OCI-LY1 (cell line): Measurements from ENCODE around the gene A2M.

Experiments
- H2AFZ ChIP-seq: fragments of 200-600 bp; sonication (generic), shearing (Covaris generic); 2 replicates; pipeline ENCODE4 v1.6.0; 2014; ENCODE audit warnings: antibody characterized with exemption, mild to moderate bottlenecking, low read length
- H3F3A ChIP-seq: fragments of 200-600 bp; sonication (generic), shearing (Covaris generic); 2 replicates; pipeline ENCODE4 v1.6.0; 2014; ENCODE audit warnings: mild to moderate bottlenecking, antibody characterized with exemption, low read length, moderate library complexity; ENCODE audit not compliant: insufficient read depth
- H3K27ac ChIP-seq: fragments of 200-600 bp; sonication (generic); 2 replicates; pipeline ENCODE4 v1.5.1; 2014; ENCODE audit warnings: low read length, mixed run types, mild to moderate bottlenecking, low read depth; ENCODE audit not compliant: poor library complexity, severe bottlenecking
- H3K27me3 ChIP-seq: fragments of 200-600 bp; sonication (generic); 2 replicates; pipeline ENCODE4 v1.6.0; 2014; ENCODE audit warnings: antibody characterized with exemption, mild to moderate bottlenecking, low read length, moderate library complexity; ENCODE audit not compliant: insufficient read depth
- H3K36me3 ChIP-seq: fragments of 200-600 bp; sonication (generic); 2 replicates; pipeline ENCODE4 v1.6.1; 2014; ENCODE audit warnings: mild to moderate bottlenecking, antibody characterized with exemption, low read length, moderate library complexity, mixed read lengths; ENCODE audit not compliant: insufficient read depth
- H3K4me1 ChIP-seq: fragments of 200-600 bp; sonication (generic); 2 replicates; pipeline ENCODE4 v1.5.1; 2014; ENCODE audit warnings: mild to moderate bottlenecking, low read length, moderate library complexity; ENCODE audit not compliant: insufficient read depth, severe bottlenecking
- H3K4me2 ChIP-seq: fragments of 200-600 bp; sonication (generic), shearing (Covaris generic); 2 replicates; pipeline ENCODE4 v1.6.1; 2014; ENCODE audit warnings: low read length
- H3K4me3 ChIP-seq: fragments of 200-600 bp; sonication (generic); 2 replicates; pipeline ENCODE4 v1.5.1; 2014; ENCODE audit warnings: low read length, low read depth, mild to moderate bottlenecking, mixed read lengths; ENCODE audit not compliant: poor library complexity, severe bottlenecking
- H3K79me2 ChIP-seq: fragments of 200-600 bp; shearing (Covaris generic); 2 replicates; pipeline ENCODE4 v1.6.1; 2016; ENCODE audit warnings: mixed run types, low read length, mixed read lengths; ENCODE audit not compliant: insufficient read depth
- H3K9ac ChIP-seq: fragments of 200-600 bp; sonication (generic), shearing (Covaris generic); 2 replicates; pipeline ENCODE4 v1.6.1; 2014; ENCODE audit warnings: mild to moderate bottlenecking, low read length, mixed read lengths
- H3K9me2 ChIP-seq: fragments of 200-600 bp; sonication (generic), shearing (Covaris generic); 2 replicates; pipeline ENCODE4 v1.6.1; 2014; ENCODE audit warnings: low read depth, mild to moderate bottlenecking, low read length, mixed read lengths
- H3K9me3 ChIP-seq: fragments of 200-600 bp; shearing (Covaris generic); 2 replicates; pipeline ENCODE4 v1.6.1; 2014; ENCODE audit warnings: low read length, mixed read lengths
- H4K20me1 ChIP-seq: fragments of 200-600 bp; sonication (generic), shearing (Covaris generic); 2 replicates; pipeline ENCODE4 v1.6.0; 2016; ENCODE audit warnings: mild to moderate bottlenecking, low read length; ENCODE audit not compliant: insufficient read depth
- EZH2 ChIP-seq: fragments of 200-600 bp; sonication (generic), shearing (Covaris generic); IDR thresholded peaks from 2 replicates; pipeline ENCODE4 v1.8.0; 2017; ENCODE audit warnings: borderline replicate concordance, mixed run types, mild to moderate bottlenecking, antibody characterized with exemption, low read length, moderate library complexity, mixed read lengths
- TF ChIP-seq, protein P1 (sequence below): fragments of 200-600 bp; sonication (generic), shearing (Covaris generic); IDR thresholded peaks from 2 replicates; pipeline ENCODE4 v1.5.1; 2017; ENCODE audit warnings: mild to moderate bottlenecking, antibody characterized with exemption, low read length, moderate library complexity, mixed read lengths

A2M gene

DNA sequence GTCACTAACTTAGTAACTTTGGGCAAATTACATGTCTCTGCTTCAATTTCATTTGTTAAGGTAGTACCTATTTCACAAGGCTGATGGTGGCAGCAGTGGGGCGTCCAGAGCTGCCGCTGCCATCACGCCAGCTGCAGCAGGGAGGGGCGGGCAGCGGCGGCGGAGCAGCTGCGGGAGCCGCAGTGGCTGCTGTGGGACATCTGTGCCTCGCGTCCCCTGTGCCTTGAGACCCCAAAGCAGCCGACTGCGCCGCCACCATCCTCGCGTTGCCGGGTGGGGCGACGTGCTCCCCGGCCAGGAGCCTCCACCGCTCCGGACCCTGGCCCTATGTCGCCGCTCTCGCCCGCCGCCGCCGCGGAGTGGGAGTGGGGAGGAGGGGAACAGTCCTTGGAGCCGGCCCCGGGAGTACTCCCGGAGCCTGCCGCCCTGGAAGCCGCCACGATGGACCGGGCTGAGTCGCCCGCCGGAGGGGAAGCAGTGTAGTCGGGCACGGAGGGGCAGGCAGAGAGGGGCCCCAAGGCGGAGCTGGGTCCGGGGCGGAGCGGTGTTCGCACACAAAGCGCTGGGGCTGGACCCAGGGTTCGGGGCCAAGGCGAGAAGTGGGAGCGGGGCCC is 51.4 kb downstream of the A2M start:
- H3K4me3 ChIP-seq, result no peak overlapping the region
- no peaks in the 10 kb centered on the region for H3F3A ChIP-seq
- no peaks in the 10 kb centered on the region for H3K9me2 ChIP-seq
- no peaks in the 10 kb centered on the region for H4K20me1 ChIP-seq
- H3K9ac ChIP-seq, result no peak overlapping the region
- no peaks in the 10 kb centered on the region; the same call in 1 of the 2 replicates for H3K36me3 ChIP-seq
- H3K4me1 ChIP-seq, result no peaks in the 10 kb centered on the region
- no peak overlapping the region for H2AFZ ChIP-seq
- H3K79me2 ChIP-seq, result no peaks in the 10 kb centered on the region
- H3K9me3 ChIP-seq, result no peaks in the 10 kb centered on the region
- H3K27me3 ChIP-seq, result 0 out of 2 replicates have a peak, but pooled peaks cover 3% of the 10 kb centered on the region
- TF ChIP-seq EZH2, result no peak
- TF ChIP-seq, protein P1, sequence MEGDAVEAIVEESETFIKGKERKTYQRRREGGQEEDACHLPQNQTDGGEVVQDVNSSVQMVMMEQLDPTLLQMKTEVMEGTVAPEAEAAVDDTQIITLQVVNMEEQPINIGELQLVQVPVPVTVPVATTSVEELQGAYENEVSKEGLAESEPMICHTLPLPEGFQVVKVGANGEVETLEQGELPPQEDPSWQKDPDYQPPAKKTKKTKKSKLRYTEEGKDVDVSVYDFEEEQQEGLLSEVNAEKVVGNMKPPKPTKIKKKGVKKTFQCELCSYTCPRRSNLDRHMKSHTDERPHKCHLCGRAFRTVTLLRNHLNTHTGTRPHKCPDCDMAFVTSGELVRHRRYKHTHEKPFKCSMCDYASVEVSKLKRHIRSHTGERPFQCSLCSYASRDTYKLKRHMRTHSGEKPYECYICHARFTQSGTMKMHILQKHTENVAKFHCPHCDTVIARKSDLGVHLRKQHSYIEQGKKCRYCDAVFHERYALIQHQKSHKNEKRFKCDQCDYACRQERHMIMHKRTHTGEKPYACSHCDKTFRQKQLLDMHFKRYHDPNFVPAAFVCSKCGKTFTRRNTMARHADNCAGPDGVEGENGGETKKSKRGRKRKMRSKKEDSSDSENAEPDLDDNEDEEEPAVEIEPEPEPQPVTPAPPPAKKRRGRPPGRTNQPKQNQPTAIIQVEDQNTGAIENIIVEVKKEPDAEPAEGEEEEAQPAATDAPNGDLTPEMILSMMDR, result no peak
- H3K4me2 ChIP-seq, result no peak overlapping the region
- H3K27ac ChIP-seq, result no peak overlapping the region

DNA sequence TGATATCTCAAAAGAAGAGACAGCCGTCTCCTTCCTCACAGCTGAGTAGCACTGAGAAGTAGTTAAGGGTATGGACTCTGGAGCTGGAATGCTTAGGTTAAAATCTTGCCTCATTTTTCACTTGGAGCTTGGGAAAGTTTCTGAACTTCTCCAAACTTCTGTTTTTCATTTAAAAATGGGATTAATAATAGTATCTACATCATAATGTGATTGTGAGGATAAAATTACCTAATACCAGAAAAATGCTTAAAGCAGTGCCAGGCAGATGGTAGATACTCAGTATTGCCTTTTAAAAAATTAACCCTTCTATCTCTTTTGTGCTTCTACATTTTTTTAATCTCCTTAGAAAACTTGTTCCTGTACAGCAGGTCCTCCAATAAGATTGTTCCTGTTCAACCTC is 63.1 kb downstream of the A2M start:
- no peak overlapping the region for H2AFZ ChIP-seq
- no peak overlapping the region for H3K4me2 ChIP-seq
- no peak overlapping the region for H3K27ac ChIP-seq
- no peak overlapping the region for H3K4me3 ChIP-seq
- no peaks in the 10 kb centered on the region for H3K9me3 ChIP-seq
- no peaks in the 10 kb centered on the region for H3K9me2 ChIP-seq
- no peaks in the 10 kb centered on the region for H3K79me2 ChIP-seq
- no peaks in the 10 kb centered on the region for H4K20me1 ChIP-seq
- no peaks in the 10 kb centered on the region for H3K4me1 ChIP-seq
- H3K27me3 ChIP-seq, result no peaks in the 10 kb centered on the region
- H3K36me3 ChIP-seq, result no peaks in the 10 kb centered on the region
- TF ChIP-seq, protein P1, result no peak
- no peak for TF ChIP-seq EZH2
- H3K9ac ChIP-seq, result no peak overlapping the region
- no peaks in the 10 kb centered on the region for H3F3A ChIP-seq

DNA sequence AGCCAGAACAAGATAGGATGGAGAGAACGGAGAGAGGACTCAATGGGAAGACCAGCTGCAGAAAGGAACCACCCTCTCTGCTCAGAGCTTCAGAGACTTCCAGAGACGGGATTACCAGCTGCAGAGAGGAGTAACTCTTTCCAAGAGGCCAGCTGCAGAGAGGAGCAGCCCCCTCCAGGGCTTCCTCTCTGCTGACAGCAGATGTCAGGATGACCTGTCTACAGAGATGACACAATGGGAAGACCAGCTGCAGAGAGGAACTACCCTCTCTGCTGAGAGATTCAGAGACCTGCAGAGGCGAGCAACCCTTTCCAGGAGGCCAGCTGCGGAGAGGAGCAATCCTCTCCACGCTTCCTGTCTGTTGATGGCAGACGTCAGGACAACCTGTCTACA is 64.6 kb downstream of the A2M start:
- H3K79me2 ChIP-seq, result no peaks in the 10 kb centered on the region
- H3K36me3 ChIP-seq, result no peaks in the 10 kb centered on the region
- no peak overlapping the region for H3K4me2 ChIP-seq
- no peaks in the 10 kb centered on the region for H3K4me1 ChIP-seq
- no peaks in the 10 kb centered on the region for H3K9me3 ChIP-seq
- H4K20me1 ChIP-seq, result no peaks in the 10 kb centered on the region
- H3K9ac ChIP-seq, result no peak overlapping the region
- H3K9me2 ChIP-seq, result no peaks in the 10 kb centered on the region
- TF ChIP-seq EZH2, result no peak
- TF ChIP-seq, protein P1, result no peak
- H3F3A ChIP-seq, result no peaks in the 10 kb centered on the region
- no peak overlapping the region for H3K27ac ChIP-seq
- no peak overlapping the region for H3K4me3 ChIP-seq
- H2AFZ ChIP-seq, result no peak overlapping the region
- H3K27me3 ChIP-seq, result no peaks in the 10 kb centered on the region
